Peyer's patch (tissue), 4 donors: Measurements from ENCODE around the gene TRDN. TPM values are rescaled to one million over a fixed set of nuclear protein-coding genes. Genes with fewer than 3 reads are reported as not detected.

Source experiments
- DNase-seq, 3 donors: peaks; one replicate each; pipeline ENCODE4 v3.0.0-alpha.2; 2017 to 2019
- H3K27ac ChIP-seq, 4 donors: fragments of 200-600 bp; sonication (generic); one replicate each; pipeline ENCODE4 v1.5.1; 2016 to 2019
- H3K27me3 ChIP-seq, 2 donors: fragments of 200-600 bp; sonication (generic); one replicate each; pipeline ENCODE4 v1.5.1; 2019
- H3K36me3 ChIP-seq, 3 donors: fragments of 200-600 bp; sonication (generic); one replicate each; pipeline ENCODE4 v1.5.1; 2016 to 2019
- H3K4me1 ChIP-seq, 4 donors: fragments of 200-600 bp; sonication (generic); one replicate each; pipeline ENCODE4 v1.5.1; 2016 to 2019
- H3K4me3 ChIP-seq, 4 donors: fragments of 200-600 bp; sonication (generic); 1 replicate in 3 of 4; 2 replicates in 1 of 4; pipeline ENCODE4 v1.5.1; 2016 to 2019; ENCODE audit warnings: mild to moderate bottlenecking in 1 of 4
- H3K9me3 ChIP-seq, 4 donors: fragments of 200-600 bp; sonication (generic); one replicate each; pipeline ENCODE4 v1.5.1; 2016 to 2019; ENCODE audit warnings: mild to moderate bottlenecking in 1 of 4
- CTCF ChIP-seq, 6 experiments: fragments of 450-650 bp in 4 of 6; fragments of 200-600 bp in 2 of 6; sonication (generic) in 1 of 6; IDR thresholded peaks; one replicate each; pipeline ENCODE4 v1.5.1; 2017 to 2019; ENCODE audit warnings: antibody characterized with exemption in 6 of 6, mild to moderate bottlenecking in 3 of 6, moderate library complexity in 1 of 6
- POLR2A ChIP-seq, 2 donors: fragments of 450-650 bp; IDR thresholded peaks; one replicate each; pipeline ENCODE4 v1.5.1; 2017; ENCODE audit warnings: antibody characterized with exemption in 2 of 2, mild to moderate bottlenecking in 2 of 2, moderate library complexity in 2 of 2
- total RNA-seq, 4 donors: library from RNA; depleted of rRNA; stranded (reverse); fragments of >200 nt; gene quantifications; one replicate each; pipeline ENCODE4 v1.1.0, GENCODE V29; 2016

The TRDN gene
- total RNA-seq, 4 donors from 2014 or later: not detected

GRCh38 chr6:123658848-123659247, 22.1 kb upstream of the TRDN start:
- no peak overlapping the region for H3K4me3 ChIP-seq
- TF ChIP-seq POLR2A (IDR thresholded peaks at IDR 0.05) (no peak), CTCF (IDR thresholded peaks at IDR 0.05) (no peak)
- H3K27me3 ChIP-seq: no peaks in the 10 kb centered on the region
- H3K36me3 ChIP-seq: no peaks in the 10 kb centered on the region
- no peaks in the 10 kb centered on the region for H3K9me3 ChIP-seq
- DNase-seq: no peak
- H3K4me1 ChIP-seq: no peaks in the 10 kb centered on the region
- H3K27ac ChIP-seq: no peak overlapping the region

GRCh38 chr6:123655521-123656306, 19.0 kb upstream of the TRDN start:
- Histone ChIP-seq H3K4me1 (no peaks in the 10 kb centered on the region), H3K27ac (no peak overlapping the region), H3K9me3 (no peaks in the 10 kb centered on the region), H3K27me3 (no peaks in the 10 kb centered on the region), H3K4me3 (no peak overlapping the region), H3K36me3 (no peaks in the 10 kb centered on the region)
- DNase-seq: no peak
- no peak for TF ChIP-seq CTCF (IDR thresholded peaks at IDR 0.05)
- TF ChIP-seq POLR2A (IDR thresholded peaks at IDR 0.05): no peak

- TF ChIP-seq POLR2A (IDR thresholded peaks at IDR 0.05): no peak
- TF ChIP-seq CTCF (IDR thresholded peaks at IDR 0.05): no peak
These were observed 12.0 kb upstream of the TRDN start for GRCh38 chr6:123648723-123649122.

GRCh38 chr6:123648020-123648580, 11.3 kb upstream of the TRDN start:
- TF ChIP-seq POLR2A (IDR thresholded peaks at IDR 0.05) (no peak), CTCF (IDR thresholded peaks at IDR 0.05) (no peak)
- Histone ChIP-seq H3K27ac (no peak overlapping the region), H3K9me3 (peaks cover 0 to 3% (median 0%) of the 10 kb centered on the region in 4 donors), H3K27me3 (no peaks in the 10 kb centered on the region), H3K36me3 (no peaks in the 10 kb centered on the region), H3K4me1 (no peaks in the 10 kb centered on the region), H3K4me3 (no peak overlapping the region)
- DNase-seq: no peak

More at GRCh38 chr6:123648723-123649122, 12.0 kb upstream of the TRDN start:
- no peaks in the 10 kb centered on the region for H3K36me3 ChIP-seq
- H3K4me1 ChIP-seq: no peaks in the 10 kb centered on the region
- no peaks in the 10 kb centered on the region for H3K27me3 ChIP-seq
- peaks cover 0 to 3% (median 0%) of the 10 kb centered on the region in 4 donors for H3K9me3 ChIP-seq
- H3K27ac ChIP-seq: no peak overlapping the region
- no peak for DNase-seq
- H3K4me3 ChIP-seq: no peak overlapping the region

GRCh38 chr6:123641497-123641896, 4.7 kb upstream of the TRDN start:
- H3K9me3 ChIP-seq: peaks cover 0 to 3% (median 0%) of the 10 kb centered on the region in 4 donors
- no peaks in the 10 kb centered on the region for H3K27me3 ChIP-seq
- no peak overlapping the region for H3K27ac ChIP-seq
- TF ChIP-seq POLR2A (IDR thresholded peaks at IDR 0.05) (no peak), CTCF (IDR thresholded peaks at IDR 0.05) (no peak)
- no peaks in the 10 kb centered on the region for H3K36me3 ChIP-seq
- H3K4me1 ChIP-seq: no peaks in the 10 kb centered on the region
- H3K4me3 ChIP-seq: no peak overlapping the region
- no peak for DNase-seq
